ENCODE measurements around the gene MPZL1. TPM values are rescaled to one million over a fixed set of nuclear protein-coding genes. Genes with fewer than 3 reads are reported as not detected.

MPZL1 gene
- total RNA-seq, 1 experiment from 2014 or later: 52.9 TPM

DNA sequence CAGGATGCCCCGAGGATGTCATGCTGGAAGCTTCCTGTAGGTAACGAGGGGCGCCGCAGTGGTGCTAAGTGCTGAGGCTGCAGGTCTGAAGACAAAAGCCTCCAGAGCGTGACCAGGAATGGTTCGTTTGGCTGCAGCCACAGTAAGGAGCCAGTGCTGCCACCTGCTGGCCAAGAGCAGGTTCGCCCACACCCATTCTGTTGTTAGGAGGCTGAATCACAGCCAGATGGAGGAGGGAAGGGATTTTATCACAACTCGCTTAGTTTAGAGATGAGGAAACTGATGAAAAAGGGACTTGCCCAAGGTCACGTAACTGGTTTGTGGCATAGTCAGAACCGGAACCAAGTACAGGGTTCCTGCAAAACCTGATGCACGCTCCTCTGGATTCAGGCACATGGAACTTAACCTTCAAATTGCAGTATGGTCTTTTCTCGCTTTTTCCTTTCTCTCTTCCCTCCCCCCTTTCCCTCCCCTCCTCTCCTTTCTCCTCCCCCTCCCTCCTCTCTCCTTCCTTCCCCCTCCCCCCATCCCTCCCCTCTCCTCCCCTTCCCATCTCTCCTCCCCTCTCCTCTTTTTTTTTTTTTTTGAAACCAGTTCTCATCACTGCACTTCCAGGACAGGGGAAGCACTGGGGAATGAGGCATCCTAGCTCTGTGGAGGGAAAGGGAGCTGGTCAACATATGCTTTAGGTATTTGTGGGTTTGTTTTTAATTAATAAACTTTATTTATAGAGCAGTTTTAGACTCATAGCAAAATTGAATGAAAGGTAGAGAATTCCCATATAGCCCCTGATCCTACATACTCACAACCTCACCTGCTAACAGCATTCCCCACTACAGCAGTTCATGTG, 81.8 kb downstream of the MPZL1 start:
- Histone ChIP-seq H3K27me3 (ENCODE audit: insufficient read depth, low read length) (no peaks in the 10 kb centered on the region), H3K27ac (ENCODE audit: low read depth, low read length) (no peak overlapping the region), H3K79me2 (ENCODE audit: insufficient read depth, low read length) (no peaks in the 10 kb centered on the region), H3K36me3 (ENCODE audit: control insufficient read depth in 1 of 2, insufficient read depth in 2 of 2, low read length in 2 of 2) (no peaks in the 10 kb centered on the region), H3K9ac (ENCODE audit: low read length) (no peak overlapping the region), H3K9me3 (ENCODE audit: control insufficient read depth in 1 of 2, insufficient read depth in 1 of 2, low read depth in 1 of 2, low read length in 2 of 2) (no peaks in the 10 kb centered on the region), H3K4me3 (replicated peaks in 1 of 2; ENCODE audit: low read depth in 1 of 2, low read length in 2 of 2) (no peak overlapping the region), H3K4me1 (ENCODE audit: control insufficient read depth in 1 of 2, insufficient read depth in 2 of 2, low read length in 2 of 2) (peaks cover 0 to 7% of the 10 kb centered on the region in 2 experiments; a peak in 2 of 4 replicates), H4K20me1 (ENCODE audit: insufficient read depth) (no peaks in the 10 kb centered on the region), H3K9me2 (ENCODE audit: insufficient read depth) (no peaks in the 10 kb centered on the region), H3K4me2 (ENCODE audit: low read length) (peak overlapping the region; percentile 47), H2AFZ (ENCODE audit: low read depth, low read length, poor library complexity, severe bottlenecking) (peak overlapping the region; percentile 61)
- peak; percentile 90 for DNase-seq (ENCODE audit: low read depth, low spot score)
- ChIA-PET RAD21 (ENCODE audit: low non-redundant PET in 1 of 2, low total read pairs in 2 of 2, uncharacterized antibody in 2 of 2, unreplicated experiment in 2 of 2) (no interaction called here), POLR2A (no interaction called here), CTCF (interaction anchor here (0.6 to 1.4 kb wide), 6 partner anchors 10 to 279 kb away, joined by 3 to 7 read pairs (median 4); no protein-coding TSS in a partner anchor)
- no TSS peak for BruUV-seq (replicated peaks)
- peak; percentile 98 for ATAC-seq
- intact Hi-C loops (cut with micrococcal nuclease): loop anchor here (1.0 to 5.0 kb wide), 2 partner anchors 89 to 201 kb away; no protein-coding TSS in a partner anchor
- TF ChIP-seq, protein P1, sequence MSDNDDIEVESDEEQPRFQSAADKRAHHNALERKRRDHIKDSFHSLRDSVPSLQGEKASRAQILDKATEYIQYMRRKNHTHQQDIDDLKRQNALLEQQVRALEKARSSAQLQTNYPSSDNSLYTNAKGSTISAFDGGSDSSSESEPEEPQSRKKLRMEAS (IDR thresholded peaks at IDR 0.05): peak; percentile 44; the same call in 1 of the 2 replicates
- TF ChIP-seq CBX3 (IDR thresholded peaks at IDR 0.05; ENCODE audit: low read depth): peak; percentile 82
- TF ChIP-seq RAD21 (IDR thresholded peaks at IDR 0.05; ENCODE audit: low read depth): peak; percentile 81
- TF ChIP-seq, protein P2, sequence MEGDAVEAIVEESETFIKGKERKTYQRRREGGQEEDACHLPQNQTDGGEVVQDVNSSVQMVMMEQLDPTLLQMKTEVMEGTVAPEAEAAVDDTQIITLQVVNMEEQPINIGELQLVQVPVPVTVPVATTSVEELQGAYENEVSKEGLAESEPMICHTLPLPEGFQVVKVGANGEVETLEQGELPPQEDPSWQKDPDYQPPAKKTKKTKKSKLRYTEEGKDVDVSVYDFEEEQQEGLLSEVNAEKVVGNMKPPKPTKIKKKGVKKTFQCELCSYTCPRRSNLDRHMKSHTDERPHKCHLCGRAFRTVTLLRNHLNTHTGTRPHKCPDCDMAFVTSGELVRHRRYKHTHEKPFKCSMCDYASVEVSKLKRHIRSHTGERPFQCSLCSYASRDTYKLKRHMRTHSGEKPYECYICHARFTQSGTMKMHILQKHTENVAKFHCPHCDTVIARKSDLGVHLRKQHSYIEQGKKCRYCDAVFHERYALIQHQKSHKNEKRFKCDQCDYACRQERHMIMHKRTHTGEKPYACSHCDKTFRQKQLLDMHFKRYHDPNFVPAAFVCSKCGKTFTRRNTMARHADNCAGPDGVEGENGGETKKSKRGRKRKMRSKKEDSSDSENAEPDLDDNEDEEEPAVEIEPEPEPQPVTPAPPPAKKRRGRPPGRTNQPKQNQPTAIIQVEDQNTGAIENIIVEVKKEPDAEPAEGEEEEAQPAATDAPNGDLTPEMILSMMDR (IDR thresholded peaks at IDR 0.05 in 2 of 3, conservative IDR thresholded peaks at IDR 0.05 in 1 of 3; ENCODE audit: borderline replicate concordance in 1 of 3, insufficient read depth in 1 of 3, low read depth in 2 of 3, low read length in 2 of 3): peak; percentile 89 to 99 (median 98)
- TF ChIP-seq SRF (IDR thresholded peaks at IDR 0.05; ENCODE audit: low read depth): no peak
- TF ChIP-seq, protein P3, sequence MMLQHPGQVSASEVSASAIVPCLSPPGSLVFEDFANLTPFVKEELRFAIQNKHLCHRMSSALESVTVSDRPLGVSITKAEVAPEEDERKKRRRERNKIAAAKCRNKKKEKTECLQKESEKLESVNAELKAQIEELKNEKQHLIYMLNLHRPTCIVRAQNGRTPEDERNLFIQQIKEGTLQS (IDR thresholded peaks at IDR 0.05): no peak
- TF ChIP-seq CEBPB (IDR thresholded peaks at IDR 0.05; ENCODE audit: low read depth): no peak
- TF ChIP-seq, protein P4, sequence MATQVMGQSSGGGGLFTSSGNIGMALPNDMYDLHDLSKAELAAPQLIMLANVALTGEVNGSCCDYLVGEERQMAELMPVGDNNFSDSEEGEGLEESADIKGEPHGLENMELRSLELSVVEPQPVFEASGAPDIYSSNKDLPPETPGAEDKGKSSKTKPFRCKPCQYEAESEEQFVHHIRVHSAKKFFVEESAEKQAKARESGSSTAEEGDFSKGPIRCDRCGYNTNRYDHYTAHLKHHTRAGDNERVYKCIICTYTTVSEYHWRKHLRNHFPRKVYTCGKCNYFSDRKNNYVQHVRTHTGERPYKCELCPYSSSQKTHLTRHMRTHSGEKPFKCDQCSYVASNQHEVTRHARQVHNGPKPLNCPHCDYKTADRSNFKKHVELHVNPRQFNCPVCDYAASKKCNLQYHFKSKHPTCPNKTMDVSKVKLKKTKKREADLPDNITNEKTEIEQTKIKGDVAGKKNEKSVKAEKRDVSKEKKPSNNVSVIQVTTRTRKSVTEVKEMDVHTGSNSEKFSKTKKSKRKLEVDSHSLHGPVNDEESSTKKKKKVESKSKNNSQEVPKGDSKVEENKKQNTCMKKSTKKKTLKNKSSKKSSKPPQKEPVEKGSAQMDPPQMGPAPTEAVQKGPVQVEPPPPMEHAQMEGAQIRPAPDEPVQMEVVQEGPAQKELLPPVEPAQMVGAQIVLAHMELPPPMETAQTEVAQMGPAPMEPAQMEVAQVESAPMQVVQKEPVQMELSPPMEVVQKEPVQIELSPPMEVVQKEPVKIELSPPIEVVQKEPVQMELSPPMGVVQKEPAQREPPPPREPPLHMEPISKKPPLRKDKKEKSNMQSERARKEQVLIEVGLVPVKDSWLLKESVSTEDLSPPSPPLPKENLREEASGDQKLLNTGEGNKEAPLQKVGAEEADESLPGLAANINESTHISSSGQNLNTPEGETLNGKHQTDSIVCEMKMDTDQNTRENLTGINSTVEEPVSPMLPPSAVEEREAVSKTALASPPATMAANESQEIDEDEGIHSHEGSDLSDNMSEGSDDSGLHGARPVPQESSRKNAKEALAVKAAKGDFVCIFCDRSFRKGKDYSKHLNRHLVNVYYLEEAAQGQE (IDR thresholded peaks at IDR 0.05; ENCODE audit: low read depth): no peak
- TF ChIP-seq ELF1 (IDR thresholded peaks at IDR 0.05; ENCODE audit: borderline replicate concordance, low read depth): no peak
- TF ChIP-seq EZH2 (IDR thresholded peaks at IDR 0.05): no peak
- TF ChIP-seq POLR2A (IDR thresholded peaks at IDR 0.05; ENCODE audit: borderline replicate concordance, extremely low read depth, insufficient read depth, insufficient read length): no peak
- TF ChIP-seq EGR1 (IDR thresholded peaks at IDR 0.05; ENCODE audit: low read depth): no peak
- TF ChIP-seq EZH2phosphoT487 (IDR thresholded peaks at IDR 0.05; ENCODE audit: borderline replicate concordance): no peak
- TF ChIP-seq, protein P5, sequence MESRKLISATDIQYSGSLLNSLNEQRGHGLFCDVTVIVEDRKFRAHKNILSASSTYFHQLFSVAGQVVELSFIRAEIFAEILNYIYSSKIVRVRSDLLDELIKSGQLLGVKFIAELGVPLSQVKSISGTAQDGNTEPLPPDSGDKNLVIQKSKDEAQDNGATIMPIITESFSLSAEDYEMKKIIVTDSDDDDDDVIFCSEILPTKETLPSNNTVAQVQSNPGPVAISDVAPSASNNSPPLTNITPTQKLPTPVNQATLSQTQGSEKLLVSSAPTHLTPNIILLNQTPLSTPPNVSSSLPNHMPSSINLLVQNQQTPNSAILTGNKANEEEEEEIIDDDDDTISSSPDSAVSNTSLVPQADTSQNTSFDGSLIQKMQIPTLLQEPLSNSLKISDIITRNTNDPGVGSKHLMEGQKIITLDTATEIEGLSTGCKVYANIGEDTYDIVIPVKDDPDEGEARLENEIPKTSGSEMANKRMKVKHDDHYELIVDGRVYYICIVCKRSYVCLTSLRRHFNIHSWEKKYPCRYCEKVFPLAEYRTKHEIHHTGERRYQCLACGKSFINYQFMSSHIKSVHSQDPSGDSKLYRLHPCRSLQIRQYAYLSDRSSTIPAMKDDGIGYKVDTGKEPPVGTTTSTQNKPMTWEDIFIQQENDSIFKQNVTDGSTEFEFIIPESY (IDR thresholded peaks at IDR 0.05; ENCODE audit: extremely low read depth, insufficient replicate concordance, low read length): no peak
- no peak for TF ChIP-seq POLR2AphosphoS5 (IDR thresholded peaks at IDR 0.05; ENCODE audit: low read depth, low read length)
- TF ChIP-seq SP1 (IDR thresholded peaks at IDR 0.05; ENCODE audit: low read depth): no peak
- TF ChIP-seq TCF7L2 (IDR thresholded peaks at IDR 0.05; ENCODE audit: borderline replicate concordance, extremely low read depth, insufficient read depth, insufficient read length): no peak
- no peak for TF ChIP-seq FOSL1 (IDR thresholded peaks at IDR 0.05; ENCODE audit: low read depth)
